DND-41 (cell line): ENCODE data around the gene AKT1.

Source experiments
- ATAC-seq: fragments of 200-7000 bp; cut with Tn5 transposase; 3 replicates; pipeline ENCODE4 v1.9.1; 2021; ENCODE audit warnings: low read depth; ENCODE audit not compliant: insufficient read depth
- DNase-seq: peaks from one replicate; pipeline ENCODE4 v3.0.0-alpha.2; 2020
- H2AFZ ChIP-seq: 2 replicates; pipeline ENCODE4 v1.6.0; 2012; ENCODE audit warnings: low read depth, low read length
- H3K27ac ChIP-seq: 2 replicates; pipeline ENCODE4 v1.5.1; 2012; ENCODE audit warnings: low read length, inconsistent platforms
- H3K27me3 ChIP-seq: fragments of 200-600 bp; sonication (generic); 2 replicates; pipeline ENCODE4 v1.6.0; 2012; ENCODE audit warnings: low read length, mild to moderate bottlenecking, inconsistent platforms; ENCODE audit not compliant: insufficient read depth, poor library complexity
- H3K36me3 ChIP-seq: 2 replicates; pipeline ENCODE4 v1.5.1; 2012; ENCODE audit warnings: low read length, inconsistent platforms; ENCODE audit not compliant: insufficient read depth
- H3K4me1 ChIP-seq: 2 replicates; pipeline ENCODE4 v1.5.1; 2012; ENCODE audit warnings: mild to moderate bottlenecking, low read length; ENCODE audit not compliant: insufficient read depth
- H3K4me2 ChIP-seq: 2 replicates; pipeline ENCODE4 v1.6.0; 2012; ENCODE audit warnings: mild to moderate bottlenecking, moderate library complexity, low read length, inconsistent platforms; ENCODE audit not compliant: insufficient read depth
- H3K4me3 ChIP-seq, 2 experiments: fragments of 200-600 bp in 1 of 2; shearing (Covaris generic) in 1 of 2; 2 replicates each; pipeline ENCODE4 v1.5.1; 2012 to 2016; ENCODE audit warnings: inconsistent platforms in 2 of 2, low read length in 2 of 2, mild to moderate bottlenecking in 2 of 2, low read depth in 1 of 2, moderate library complexity in 1 of 2
- H3K79me2 ChIP-seq: 2 replicates; pipeline ENCODE4 v1.6.0; 2012; ENCODE audit warnings: low read length, inconsistent platforms; ENCODE audit not compliant: insufficient read depth
- H3K9ac ChIP-seq: 2 replicates; pipeline ENCODE4 v1.6.0; 2012; ENCODE audit warnings: low read depth, mild to moderate bottlenecking, inconsistent platforms, low read length, moderate library complexity
- H3K9me3 ChIP-seq: 2 replicates; pipeline ENCODE4 v1.5.1; 2012; ENCODE audit warnings: low read length, moderate library complexity, mild to moderate bottlenecking, inconsistent platforms; ENCODE audit not compliant: insufficient read depth, severe bottlenecking
- H4K20me1 ChIP-seq: 2 replicates; pipeline ENCODE4 v1.6.0; 2012; ENCODE audit warnings: low read length; ENCODE audit not compliant: insufficient read depth
- EZH2 ChIP-seq: IDR thresholded peaks from 3 replicates; pipeline ENCODE4 v1.6.1; 2012; ENCODE audit warnings: borderline replicate concordance, low read depth, mild to moderate bottlenecking, moderate library complexity, low read length, inconsistent platforms; ENCODE audit not compliant: severe bottlenecking
- TF ChIP-seq, protein P1 (sequence below): IDR thresholded peaks from 2 replicates; pipeline ENCODE4 v1.5.1; 2012; ENCODE audit warnings: borderline replicate concordance, low read length, moderate library complexity, mild to moderate bottlenecking; ENCODE audit not compliant: poor library complexity, severe bottlenecking; ENCODE audit errors: extremely low read depth

AKT1 gene

DNA sequence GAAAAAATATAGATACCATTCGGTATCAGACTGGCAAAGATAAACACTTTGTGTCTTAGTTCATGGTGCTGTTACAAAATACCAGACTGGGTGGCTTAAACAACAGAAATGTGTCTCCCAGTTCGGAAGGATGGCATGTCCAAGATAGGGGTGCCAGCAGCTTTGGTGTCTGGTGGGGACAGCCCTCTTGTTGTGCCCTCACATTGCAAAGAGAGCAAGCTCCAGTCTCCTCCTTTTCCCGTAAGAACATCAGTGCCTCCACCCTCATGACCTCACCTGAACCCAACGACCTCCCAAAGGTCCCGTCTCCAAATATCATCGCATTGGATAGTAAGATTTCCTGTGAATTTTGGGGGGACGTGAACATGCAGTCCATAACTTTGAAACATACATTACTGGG lies 17.7 kb upstream of the AKT1 start:
- H3K4me2 ChIP-seq, result no peak overlapping the region
- H3K4me1 ChIP-seq, result peaks cover 29% of the 10 kb centered on the region
- DNase-seq, result no peak
- H3K36me3 ChIP-seq, result peaks cover 10% of the 10 kb centered on the region
- H3K27ac ChIP-seq, result no peak overlapping the region
- H4K20me1 ChIP-seq, result no peaks in the 10 kb centered on the region
- H3K9ac ChIP-seq, result no peak overlapping the region
- peaks cover 36% of the 10 kb centered on the region for H3K79me2 ChIP-seq
- peaks cover 2% of the 10 kb centered on the region for H3K9me3 ChIP-seq
- H2AFZ ChIP-seq, result no peak overlapping the region
- no peak overlapping the region for H3K4me3 ChIP-seq
- H3K27me3 ChIP-seq, result no peaks in the 10 kb centered on the region
- no peak for ATAC-seq
- no peak for TF ChIP-seq EZH2
- TF ChIP-seq, protein P1, sequence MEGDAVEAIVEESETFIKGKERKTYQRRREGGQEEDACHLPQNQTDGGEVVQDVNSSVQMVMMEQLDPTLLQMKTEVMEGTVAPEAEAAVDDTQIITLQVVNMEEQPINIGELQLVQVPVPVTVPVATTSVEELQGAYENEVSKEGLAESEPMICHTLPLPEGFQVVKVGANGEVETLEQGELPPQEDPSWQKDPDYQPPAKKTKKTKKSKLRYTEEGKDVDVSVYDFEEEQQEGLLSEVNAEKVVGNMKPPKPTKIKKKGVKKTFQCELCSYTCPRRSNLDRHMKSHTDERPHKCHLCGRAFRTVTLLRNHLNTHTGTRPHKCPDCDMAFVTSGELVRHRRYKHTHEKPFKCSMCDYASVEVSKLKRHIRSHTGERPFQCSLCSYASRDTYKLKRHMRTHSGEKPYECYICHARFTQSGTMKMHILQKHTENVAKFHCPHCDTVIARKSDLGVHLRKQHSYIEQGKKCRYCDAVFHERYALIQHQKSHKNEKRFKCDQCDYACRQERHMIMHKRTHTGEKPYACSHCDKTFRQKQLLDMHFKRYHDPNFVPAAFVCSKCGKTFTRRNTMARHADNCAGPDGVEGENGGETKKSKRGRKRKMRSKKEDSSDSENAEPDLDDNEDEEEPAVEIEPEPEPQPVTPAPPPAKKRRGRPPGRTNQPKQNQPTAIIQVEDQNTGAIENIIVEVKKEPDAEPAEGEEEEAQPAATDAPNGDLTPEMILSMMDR, result no peak

DNA sequence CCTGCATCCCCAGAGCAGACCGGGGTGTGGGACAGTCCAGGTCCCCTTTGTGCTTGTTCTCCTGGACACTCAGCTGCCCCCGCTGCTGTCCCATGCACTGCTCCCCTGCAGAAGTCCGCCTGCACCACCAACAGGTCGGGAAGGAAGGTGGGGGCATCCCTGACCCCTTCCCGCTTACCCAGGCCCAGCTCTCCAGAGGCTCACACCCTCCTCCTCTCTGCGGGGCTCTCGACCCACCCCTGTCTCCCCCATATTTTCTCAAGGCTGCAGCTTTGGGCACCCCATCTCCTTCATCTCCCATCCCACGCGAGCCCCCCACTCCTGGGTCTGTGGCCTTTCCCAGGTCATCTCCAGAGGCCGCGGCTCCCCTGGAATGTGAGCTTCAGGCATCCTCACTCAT lies 14.8 kb upstream of the AKT1 start:
- Histone ChIP-seq H3K79me2 (peaks cover 15% of the 10 kb centered on the region), H3K9me3 (no peaks in the 10 kb centered on the region)
- ATAC-seq, result no peak

DNA sequence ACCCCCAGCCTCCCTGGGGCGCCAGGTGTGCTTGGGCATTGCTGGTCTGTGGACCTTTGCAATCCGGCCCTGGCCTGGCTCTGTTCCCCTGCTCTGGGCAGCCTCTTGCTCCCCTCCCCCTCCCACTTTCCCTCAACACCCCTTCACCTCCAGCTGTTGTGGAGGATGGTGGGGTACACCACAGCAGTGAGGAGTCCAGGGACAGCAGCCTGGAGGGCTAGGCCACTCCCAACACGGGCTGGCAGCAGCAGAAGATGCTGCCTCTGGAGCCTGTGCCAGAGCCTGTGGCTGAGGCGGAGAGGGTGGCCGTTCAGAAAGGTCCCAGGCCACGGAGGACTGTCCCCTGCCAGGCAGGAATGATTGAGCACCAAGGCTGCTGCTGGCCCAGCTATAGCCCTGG lies 12.9 kb upstream of the AKT1 start:
- no peak overlapping the region for H3K4me3 ChIP-seq
- ATAC-seq (no peak), DNase-seq (no peak)
- H3K4me2 ChIP-seq, result no peak overlapping the region
- no peak overlapping the region for H2AFZ ChIP-seq
- TF ChIP-seq EZH2, result no peak
- TF ChIP-seq, protein P1, result no peak
- H3K27ac ChIP-seq, result no peak overlapping the region
- no peaks in the 10 kb centered on the region for H3K36me3 ChIP-seq
- no peaks in the 10 kb centered on the region; the same call in 1 of the 2 replicates for H3K4me1 ChIP-seq
- H4K20me1 ChIP-seq, result peaks cover 6% of the 10 kb centered on the region; the same call in 1 of the 2 replicates
- no peaks in the 10 kb centered on the region for H3K27me3 ChIP-seq
- no peaks in the 10 kb centered on the region for H3K9me3 ChIP-seq
- H3K9ac ChIP-seq, result no peak overlapping the region
- no peaks in the 10 kb centered on the region for H3K79me2 ChIP-seq

More for the DNA sequence above, 14.8 kb upstream of the AKT1 start:
- no peak overlapping the region for H3K4me3 ChIP-seq
- H3K9ac ChIP-seq, result no peak overlapping the region
- TF ChIP-seq EZH2, result no peak
- TF ChIP-seq, protein P1, result no peak
- 0 out of 2 replicates have a peak, but pooled peaks cover 3% of the 10 kb centered on the region for H3K36me3 ChIP-seq
- peaks cover 17% of the 10 kb centered on the region for H3K4me1 ChIP-seq
- no peaks in the 10 kb centered on the region for H3K27me3 ChIP-seq
- no peak for DNase-seq
- H3K27ac ChIP-seq, result no peak overlapping the region
- no peak overlapping the region for H2AFZ ChIP-seq
- H3K4me2 ChIP-seq, result no peak overlapping the region
- 0 out of 2 replicates have a peak, but pooled peaks cover 4% of the 10 kb centered on the region for H4K20me1 ChIP-seq
